ELF-1 (cell line): ENCODE results near the gene DCAF17.
"Not testable (repeated sequence)": the region's sequence is repeated elsewhere in the genome, so short reads cannot be mapped to it uniquely, and the experiment has no call there.

Experiments used
- DNase-seq: peaks from one replicate; pipeline ENCODE4 v3.0.0-alpha.2; 2016; ENCODE audit warnings: low read depth, low spot score

DCAF17 gene

GRCh38 chr2:171410624-171411023, 23.4 kb upstream of the DCAF17 start:
- DNase-seq: no peak

- no peak for DNase-seq
These were observed 22.8 kb upstream of the DCAF17 start for GRCh38 chr2:171411214-171411613.

GRCh38 chr2:171411791-171412483, 22.1 kb upstream of the DCAF17 start:
- no peak for DNase-seq

DNA sequence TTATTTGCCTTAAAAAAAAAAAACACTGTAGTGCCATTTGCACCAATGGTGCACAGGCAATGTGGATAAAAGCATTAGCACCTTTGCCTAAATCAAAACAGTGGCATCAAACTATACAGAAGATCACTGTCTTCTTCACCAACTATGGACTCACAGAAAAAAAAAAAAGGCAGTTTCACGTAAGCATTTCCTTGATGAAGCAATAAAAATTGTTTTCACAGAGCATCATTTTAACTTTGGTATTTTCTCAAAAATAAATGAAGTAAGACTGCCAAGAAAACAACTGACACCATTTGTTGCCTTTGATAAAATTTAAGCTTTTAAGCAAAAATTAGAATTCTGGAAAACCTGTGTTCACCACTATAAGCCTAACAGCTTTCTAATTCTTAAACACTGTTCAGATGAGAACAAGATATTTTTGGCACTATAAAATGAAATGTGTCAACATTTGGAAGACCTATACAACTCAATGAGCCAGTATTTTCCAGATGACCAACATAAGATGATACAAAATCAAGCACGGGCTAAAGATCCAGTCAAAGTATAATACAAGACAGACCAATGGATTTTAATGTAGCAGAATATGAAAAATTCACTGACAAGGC, 21.4 kb upstream of the DCAF17 start:
- no peak for DNase-seq

DNA sequence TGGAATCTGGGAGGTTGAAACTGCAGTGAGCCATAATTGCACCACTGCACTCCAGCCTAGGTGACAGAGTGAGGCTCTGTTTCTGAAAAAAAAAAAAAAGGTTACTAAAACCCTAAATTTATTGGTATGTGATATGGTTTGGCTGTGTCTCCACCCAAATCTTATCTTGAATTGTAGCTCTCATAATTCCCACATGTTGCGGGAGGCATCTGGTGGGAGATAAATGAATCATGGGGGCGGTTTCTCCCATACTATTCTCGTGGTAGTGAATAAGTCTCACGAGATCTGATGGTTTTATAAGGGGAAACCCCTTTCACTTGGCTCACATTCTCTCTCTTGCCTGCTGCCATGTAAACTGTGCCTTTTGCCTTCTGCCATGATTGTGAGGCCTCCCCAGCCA, 19.4 kb upstream of the DCAF17 start:
- DNase-seq: not testable (repeated sequence)

- peak; percentile 78 for DNase-seq
These were observed 17.8 kb upstream of the DCAF17 start for GRCh38 chr2:171416009-171416926.

DNA sequence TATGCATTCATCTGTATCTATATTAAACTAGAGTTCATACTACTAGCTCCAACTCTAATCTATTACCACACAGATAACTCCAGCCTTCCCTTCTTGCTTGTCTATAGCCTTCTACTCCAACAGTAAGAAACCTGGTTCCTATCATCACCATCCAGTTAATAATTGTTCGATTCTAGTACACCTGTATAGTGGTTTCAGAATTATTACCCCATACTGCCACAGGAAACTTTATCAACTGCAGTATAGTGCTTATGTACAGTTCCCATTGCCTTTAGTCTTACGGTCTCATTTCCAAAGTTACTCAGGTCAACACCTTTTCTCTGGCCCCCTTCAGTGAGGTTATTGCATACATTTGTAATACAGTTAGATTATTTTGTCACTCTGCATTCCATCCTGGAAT, 14.7 kb upstream of the DCAF17 start:
- DNase-seq: no peak

DNA sequence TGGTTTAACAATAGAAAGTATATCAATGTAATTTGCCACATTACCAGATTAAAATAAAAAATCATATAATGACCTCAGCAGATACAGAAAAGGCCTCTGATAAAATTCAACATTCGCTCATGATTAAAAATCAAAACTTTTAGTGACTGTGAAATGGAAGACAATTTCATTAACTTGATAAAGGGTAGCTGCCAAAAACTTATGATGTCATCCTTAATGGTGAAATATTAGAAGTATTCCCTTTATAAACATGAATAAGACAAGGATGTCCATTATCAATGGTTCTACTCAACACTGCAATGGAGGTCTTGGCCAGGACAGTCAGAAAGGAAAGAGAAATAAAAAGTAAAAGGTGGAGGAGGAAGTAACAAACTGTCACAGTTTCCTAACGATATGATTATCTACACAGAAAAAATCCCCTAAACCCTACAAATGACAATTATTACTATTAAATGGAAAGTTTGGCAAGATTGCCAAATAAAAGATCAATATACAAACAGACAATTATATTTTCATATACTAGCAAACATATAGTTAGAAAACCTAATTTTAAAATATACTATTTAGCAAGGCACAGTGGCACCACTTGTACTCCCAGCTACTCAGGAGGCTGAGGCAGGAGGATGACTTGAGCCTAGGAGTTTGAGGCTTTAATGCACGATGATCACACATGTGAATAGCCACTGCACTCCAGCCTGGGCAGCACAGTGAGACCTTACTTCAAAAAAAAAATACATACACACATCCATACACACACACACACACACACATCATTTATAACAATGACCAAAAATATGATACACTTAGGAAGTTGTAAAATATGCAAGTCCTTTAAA, 13.1 kb upstream of the DCAF17 start:
- no peak for DNase-seq

- DNase-seq: not testable (repeated sequence)
These were observed 11.1 kb upstream of the DCAF17 start for GRCh38 chr2:171422710-171423495.

DNA sequence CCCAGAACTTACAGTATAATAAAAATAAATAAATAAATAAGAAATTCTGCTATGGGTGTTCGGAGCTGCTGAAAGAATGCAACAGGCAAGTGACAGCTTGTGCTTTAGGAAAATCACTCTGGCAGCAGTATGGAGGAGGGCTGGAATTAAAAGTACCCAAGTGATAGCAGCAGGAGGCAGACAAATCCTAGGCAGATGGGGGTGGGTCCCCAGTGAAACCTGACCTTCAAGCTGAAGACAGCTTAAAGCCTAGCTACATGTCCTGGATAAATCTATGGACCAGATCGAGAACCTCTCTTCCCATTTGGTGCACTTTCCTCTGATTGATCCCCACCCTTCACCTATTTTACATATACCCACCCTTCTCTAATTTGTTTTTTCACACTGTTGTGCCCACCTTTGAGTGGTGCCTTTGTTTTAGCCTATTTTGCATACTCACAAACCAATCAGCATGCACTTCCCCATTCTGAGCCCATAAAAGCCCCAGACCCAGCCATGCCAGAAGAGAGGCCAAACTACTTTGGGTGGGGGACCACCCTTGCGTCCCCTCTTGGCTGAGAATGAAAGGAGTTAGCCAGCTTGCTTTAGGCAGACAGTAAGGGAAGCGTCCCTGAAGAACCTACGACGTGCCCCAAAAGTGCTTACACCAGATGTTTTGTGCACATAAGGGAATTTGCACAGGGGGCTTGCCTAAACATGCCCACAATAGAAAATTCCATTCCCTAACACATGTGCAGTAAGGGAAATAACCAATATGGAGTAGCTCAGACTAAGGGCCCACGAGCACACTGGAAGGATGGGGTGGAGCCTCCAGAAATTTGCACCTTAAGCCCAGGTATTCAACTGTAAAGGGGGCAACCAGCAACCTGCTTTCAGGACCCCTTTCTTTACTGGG, 3.3 kb upstream of the DCAF17 start:
- no peak for DNase-seq

DNA sequence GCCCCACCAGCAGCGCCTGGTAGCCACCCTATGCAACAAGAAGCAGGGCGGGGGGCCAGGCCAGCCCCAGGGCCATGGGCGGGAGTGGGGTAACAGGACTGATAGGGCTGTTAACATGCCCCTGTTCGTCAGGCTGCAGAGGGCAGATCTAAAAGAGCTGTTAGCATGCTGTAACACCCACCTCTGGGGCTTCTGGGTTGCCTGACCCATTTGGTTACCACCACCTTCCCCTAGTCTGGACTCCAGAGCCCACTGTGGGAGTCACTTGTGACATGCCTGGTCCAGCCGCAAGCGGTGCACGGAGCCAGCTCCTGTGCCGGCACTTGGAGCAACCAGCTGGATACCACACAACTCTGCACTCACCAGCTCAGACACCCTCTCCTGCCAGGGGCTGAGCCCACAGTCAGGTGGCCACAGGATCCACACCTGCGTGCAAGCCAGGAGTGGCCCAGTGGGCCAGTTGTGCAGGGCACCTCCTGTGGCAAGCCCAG, 2.3 kb upstream of the DCAF17 start:
- DNase-seq: no peak

- DNase-seq: no peak
These were observed 1.6 kb upstream of the DCAF17 start for GRCh38 chr2:171432206-171432968.

- peak; percentile 61 for DNase-seq
These were observed 860 bp upstream of the DCAF17 start for GRCh38 chr2:171432969-171433762.

GRCh38 chr2:171433763-171434012, 338 bp upstream of the DCAF17 start, which contains the start of gene METTL8:
METTL8 (minus strand) TSS chr2:171433990; CDS start chr2:171392185, 41,805 bp downstream.
- DNase-seq: no peak

DNA sequence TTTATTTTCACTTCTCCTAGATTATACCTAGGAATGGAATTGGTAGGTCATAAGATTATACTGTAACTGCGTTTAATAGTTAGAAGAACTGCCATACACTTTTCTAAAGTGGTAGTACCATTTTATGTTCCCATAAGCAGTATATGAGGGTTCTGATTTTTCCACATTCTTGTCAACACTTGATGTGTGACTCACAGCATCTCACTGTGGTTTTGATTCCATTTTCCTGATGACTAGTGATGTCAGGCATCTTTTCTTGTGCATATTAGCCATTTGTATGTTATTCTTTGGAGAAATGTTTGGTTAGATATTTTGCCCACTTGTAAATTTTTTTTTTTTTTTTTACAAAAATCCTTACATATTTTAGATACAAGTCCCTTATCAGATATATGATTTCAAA, 2.3 kb downstream of the DCAF17 start:
- no peak for DNase-seq

- no peak for DNase-seq
These were observed 7.4 kb downstream of the DCAF17 start for GRCh38 chr2:171441470-171441869.

GRCh38 chr2:171447675-171448074, 13.6 kb downstream of the DCAF17 start:
- DNase-seq: no peak

- no peak for DNase-seq
These were observed 17.0 kb downstream of the DCAF17 start for GRCh38 chr2:171451074-171451473.
